A549 (cell line): ENCODE data around the gene PCNT. TPM values are rescaled to one million over a fixed set of nuclear protein-coding genes. Genes with fewer than 3 reads are reported as not detected.

Experiments used
- ATAC-seq, 2 experiments: fragments of 200-7000 bp in 1 of 2; fragments of >200 bp in 1 of 2; cut with Nextera tagmentation in 1 of 2; cut with Tn5 transposase in 1 of 2; 3 replicates each; pipeline versions ENCODE4 v1.8.0 to v1.9.1; 2018 to 2020; ENCODE audit warnings: mild to moderate bottlenecking in 1 of 2, moderate library complexity in 1 of 2
- CTCF ChIA-PET: fragments of 300-600 bp; sonication (Branson Sonifier 250); formaldehyde crosslinking; extraction: SDS; loops from one replicate; lab custom pipeline; 2021; ENCODE audit warnings: antibody characterized with exemption, inconsistent platforms; lab: Yijun Ruan, JAX
- POLR2A ChIA-PET: fragments of 350-600 bp; formaldehyde crosslinking; extraction: SDS; loops from one replicate; lab custom pipeline; 2021; ENCODE audit warnings: antibody characterized with exemption, inconsistent platforms; lab: Yijun Ruan, JAX
- DNase-seq, 2 experiments: peaks; one replicate each; pipeline versions ENCODE4 v3.0.0 to v3.0.0-alpha.2; 2011 to 2016; ENCODE audit warnings: low read depth in 1 of 2, low spot score in 1 of 2
- FAIRE-seq: peaks from 2 replicates; lab custom pipeline; 2011; peaks lifted over from hg19 to GRCh38; lab: Jason Lieb, UNC
- H3K27ac ChIP-seq, 2 experiments: fragments of >200 bp; sonication (Bioruptor Twin); formaldehyde crosslinking; 3 replicates each; pipeline ENCODE4 v1.5.1; 2016 to 2017
- H3K4me1 ChIP-seq: fragments of >200 bp; sonication (Bioruptor Twin); formaldehyde crosslinking; 3 replicates; pipeline ENCODE4 v1.6.1; 2016
- H3K4me2 ChIP-seq: fragments of >200 bp; sonication (Bioruptor Twin); formaldehyde crosslinking; 3 replicates; pipeline ENCODE4 v1.6.1; 2016
- H3K4me3 ChIP-seq: fragments of >200 bp; sonication (Bioruptor Twin); formaldehyde crosslinking; 3 replicates; pipeline ENCODE4 v1.5.1; 2016
- H3K9me3 ChIP-seq: fragments of >200 bp; sonication (Bioruptor Twin); formaldehyde crosslinking; 3 replicates; pipeline ENCODE4 v1.6.1; 2016
- BCL3 ChIP-seq: fragments of >200 bp; sonication (Bioruptor Twin); formaldehyde crosslinking; IDR thresholded peaks from 3 replicates; pipeline ENCODE4 v1.6.1; 2016
- CBX8 ChIP-seq: fragments of 200-600 bp; sonication (generic); IDR thresholded peaks from 2 replicates; pipeline ENCODE4 v1.6.1; 2016
- CEBPB ChIP-seq, 2 experiments: fragments of >200 bp in 1 of 2; sonication (Bioruptor Twin) in 1 of 2; formaldehyde crosslinking in 1 of 2; IDR thresholded peaks; 2 replicates each; pipeline ENCODE4 v1.6.1; 2012 to 2016
- EHMT2 ChIP-seq: fragments of 200-600 bp; sonication (generic); IDR thresholded peaks from 2 replicates; pipeline ENCODE4 v1.6.1; 2016; ENCODE audit warnings: antibody characterized with exemption, low read depth, mild to moderate bottlenecking, moderate library complexity
- EP300 ChIP-seq, 2 experiments: fragments of >200 bp; sonication (Bioruptor Twin); formaldehyde crosslinking; IDR thresholded peaks; 2 replicates in 1 of 2; 3 replicates in 1 of 2; pipeline ENCODE4 v1.6.1; 2016 to 2017
- HDAC2 ChIP-seq: fragments of 200-600 bp; sonication (generic); IDR thresholded peaks from 2 replicates; pipeline ENCODE4 v1.6.1; 2016
- HES2 ChIP-seq: fragments of >200 bp; sonication (Bioruptor Twin); formaldehyde crosslinking; IDR thresholded peaks from 2 replicates; pipeline ENCODE4 v1.6.1; 2016
- HOXB13 ChIP-seq: fragments of 250-450 bp; sonication (Bioruptor Pico); IDR thresholded peaks from 2 replicates; pipeline ENCODE4 v1.5.0; 2020; ENCODE audit warnings: low read depth, mild to moderate bottlenecking, moderate library complexity
- HOXB5 ChIP-seq: fragments of 250-450 bp; sonication (Bioruptor Pico); IDR thresholded peaks from 2 replicates; pipeline ENCODE4 v1.5.0; 2020; ENCODE audit warnings: mild to moderate bottlenecking, moderate library complexity
- MAZ ChIP-seq: fragments of 150-350 bp; IDR thresholded peaks from 2 replicates; pipeline ENCODE4 v1.6.1; 2014; ENCODE audit warnings: antibody characterized with exemption, low read depth, low read length, borderline replicate concordance
- PBX3 ChIP-seq: IDR thresholded peaks from 2 replicates; pipeline ENCODE4 v1.6.1; 2012
- POLR2AphosphoS2 ChIP-seq: conservative IDR thresholded peaks from 2 replicates; pipeline ENCODE4 v1.6.1; 2012; ENCODE audit warnings: low read length, improper control_type of control experiment, inconsistent platforms
- RCOR1 ChIP-seq: fragments of 150-350 bp; IDR thresholded peaks from 2 replicates; pipeline ENCODE4 v1.6.1; 2014; ENCODE audit warnings: antibody characterized with exemption, low read length, low read depth
- REST ChIP-seq: fragments of 200-600 bp; sonication (generic); IDR thresholded peaks from 2 replicates; pipeline ENCODE4 v1.6.1; 2016; ENCODE audit warnings: antibody characterized with exemption, mild to moderate bottlenecking, moderate library complexity
- RNF2 ChIP-seq: fragments of 200-600 bp; sonication (generic); IDR thresholded peaks from 2 replicates; pipeline ENCODE4 v1.6.1; 2016; ENCODE audit warnings: low read depth, mild to moderate bottlenecking, antibody characterized with exemption, moderate library complexity, borderline replicate concordance
- TP53 ChIP-seq: fragments of 250-450 bp; sonication (Bioruptor Pico); IDR thresholded peaks from 2 replicates; pipeline ENCODE4 v1.5.0; 2021; ENCODE audit warnings: mild to moderate bottlenecking, moderate library complexity
- USF2 ChIP-seq: fragments of 450-650 bp; IDR thresholded peaks from 2 replicates; pipeline ENCODE4 v1.6.1; 2014; ENCODE audit warnings: antibody characterized with exemption
- ZNF302 ChIP-seq: fragments of 250-450 bp; sonication (Bioruptor Pico); IDR thresholded peaks from 2 replicates; pipeline ENCODE4 v1.9.0; 2021; ENCODE audit warnings: inconsistent platforms, mild to moderate bottlenecking, moderate library complexity
- WGBS: methylation state at CpG from one replicate; pipeline ENCODE4 v1.1.6; 2017; ENCODE audit errors: missing lambda C conversion rate; 5-methylcytosine and 5-hydroxymethylcytosine counted together
- polyA plus RNA-seq, 4 experiments: library from polyadenylated mRNA; depleted of rRNA in 3 of 4; stranded (reverse); fragments of >200 nt; fragmentation: RNase III in 1 of 4; extraction: RNeasy Plus Mini Kit Qiagen cat#74134 plus additional on column Dnase treatment in 1 of 4; gene quantifications; 2 replicates in 3 of 4; 3 replicates in 1 of 4; pipeline ENCODE4 v1.2.3, GENCODE V29; 2011 to 2017
- TF ChIP-seq, protein P1 (sequence below): fragments of 250-450 bp; sonication (Bioruptor Pico); IDR thresholded peaks from 2 replicates; pipeline ENCODE4 v1.5.0; 2020; ENCODE audit warnings: low read depth, mild to moderate bottlenecking, moderate library complexity

PCNT gene
- polyA plus RNA-seq, 2 of the 4 experiments (the other 2 are of a cell fraction) = 11.1 to 14.6 TPM

DNA sequence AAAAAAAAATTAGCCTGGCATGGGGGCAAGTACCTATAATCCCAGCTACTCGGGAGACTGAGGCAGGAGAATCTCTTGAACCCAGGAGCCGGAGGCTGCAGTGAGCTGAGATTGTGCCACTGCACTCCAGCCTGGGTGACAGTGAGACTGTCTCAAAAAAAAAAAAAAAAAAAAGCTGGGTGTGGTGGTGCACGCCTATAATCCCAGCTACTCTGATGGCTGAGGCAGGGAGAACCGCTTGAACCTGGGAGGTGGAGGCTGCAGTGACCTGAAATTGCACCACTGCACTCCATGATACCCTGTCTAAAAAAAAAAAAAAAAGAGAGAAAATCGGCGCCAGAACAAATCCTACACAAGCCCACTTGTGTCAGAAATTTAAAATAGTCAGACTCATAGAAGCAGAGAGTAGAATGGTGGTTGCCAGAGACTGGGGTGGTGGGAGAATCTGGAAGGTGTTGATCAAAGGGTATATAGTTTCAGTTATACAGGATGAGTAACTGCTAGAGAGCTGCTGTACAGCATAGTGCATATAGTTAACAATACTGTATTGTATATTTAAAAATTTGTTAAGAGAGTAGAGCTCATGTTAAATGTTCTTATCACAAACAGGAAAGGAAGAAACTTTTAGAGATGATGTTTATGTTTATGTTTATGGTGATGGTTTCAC is 144.3 kb downstream of the PCNT start (continued):
- no peak for TF ChIP-seq MAZ
- TF ChIP-seq, protein P1, sequence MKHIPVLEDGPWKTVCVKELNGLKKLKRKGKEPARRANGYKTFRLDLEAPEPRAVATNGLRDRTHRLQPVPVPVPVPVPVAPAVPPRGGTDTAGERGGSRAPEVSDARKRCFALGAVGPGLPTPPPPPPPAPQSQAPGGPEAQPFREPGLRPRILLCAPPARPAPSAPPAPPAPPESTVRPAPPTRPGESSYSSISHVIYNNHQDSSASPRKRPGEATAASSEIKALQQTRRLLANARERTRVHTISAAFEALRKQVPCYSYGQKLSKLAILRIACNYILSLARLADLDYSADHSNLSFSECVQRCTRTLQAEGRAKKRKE (CRISPR knock-in tag) = no peak
- TF ChIP-seq RNF2 = no peak
- TF ChIP-seq CBX8 = no peak
- TF ChIP-seq HOXB5 (CRISPR knock-in tag) = no peak
- TF ChIP-seq REST = no peak
- no peak for TF ChIP-seq EHMT2
- no peak for TF ChIP-seq EP300 (IDR thresholded peaks at IDR 0.05)
- TF ChIP-seq, all 56 proteins: peak for 0

DNA sequence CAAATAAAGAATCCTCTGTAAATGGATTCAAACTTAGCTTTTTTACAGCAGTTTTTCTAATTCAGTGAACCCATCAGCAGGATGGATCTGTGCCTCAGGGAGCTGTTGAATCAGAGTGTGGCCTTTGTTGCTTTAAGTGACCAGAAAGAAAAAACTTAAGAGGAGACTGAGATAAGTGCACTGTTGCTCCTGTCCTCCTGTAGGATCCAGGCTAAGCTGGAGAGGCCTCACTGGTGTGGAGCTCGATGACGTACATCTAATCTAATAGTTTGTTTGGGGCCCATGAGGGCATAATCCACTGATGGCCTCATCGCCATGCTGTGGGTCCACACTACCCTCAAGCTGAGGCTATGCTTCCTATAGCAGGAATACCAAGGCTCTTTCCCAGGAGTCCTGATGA is 145.3 kb downstream of the PCNT start:
- DNase-seq (no peak), FAIRE-seq (no peak), ATAC-seq (no peak)
- ChIA-PET POLR2A (no interaction called here), CTCF (no interaction called here)
- H3K4me2 ChIP-seq = no peak overlapping the region
- no peaks in the 10 kb centered on the region for H3K9me3 ChIP-seq
- H3K4me3 ChIP-seq = no peak overlapping the region
- no peak overlapping the region for H3K27ac ChIP-seq
- TF ChIP-seq RCOR1 (no peak), PBX3 (no peak), CEBPB (IDR thresholded peaks at IDR 0.05) (no peak), HOXB13 (CRISPR knock-in tag) (no peak), HDAC2 (no peak), USF2 (no peak), MAZ (no peak), TP53 (no peak), POLR2AphosphoS2 (no peak), ZNF302 (CRISPR knock-in tag) (no peak), RNF2 (no peak), HES2 (no peak), BCL3 (no peak)
- no peaks in the 10 kb centered on the region for H3K4me1 ChIP-seq
- WGBS = 87% methylated on average over 3 of the region's 3 CpGs
